Amniotic stem cell (primary cell): ENCODE data around the gene PLLP.

Source experiments
- DNase-seq: peaks from one replicate; lab custom pipeline; 2025; lab: John Stamatoyannopoulos, UW

The PLLP gene, protein sequence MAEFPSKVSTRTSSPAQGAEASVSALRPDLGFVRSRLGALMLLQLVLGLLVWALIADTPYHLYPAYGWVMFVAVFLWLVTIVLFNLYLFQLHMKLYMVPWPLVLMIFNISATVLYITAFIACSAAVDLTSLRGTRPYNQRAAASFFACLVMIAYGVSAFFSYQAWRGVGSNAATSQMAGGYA

DNA sequence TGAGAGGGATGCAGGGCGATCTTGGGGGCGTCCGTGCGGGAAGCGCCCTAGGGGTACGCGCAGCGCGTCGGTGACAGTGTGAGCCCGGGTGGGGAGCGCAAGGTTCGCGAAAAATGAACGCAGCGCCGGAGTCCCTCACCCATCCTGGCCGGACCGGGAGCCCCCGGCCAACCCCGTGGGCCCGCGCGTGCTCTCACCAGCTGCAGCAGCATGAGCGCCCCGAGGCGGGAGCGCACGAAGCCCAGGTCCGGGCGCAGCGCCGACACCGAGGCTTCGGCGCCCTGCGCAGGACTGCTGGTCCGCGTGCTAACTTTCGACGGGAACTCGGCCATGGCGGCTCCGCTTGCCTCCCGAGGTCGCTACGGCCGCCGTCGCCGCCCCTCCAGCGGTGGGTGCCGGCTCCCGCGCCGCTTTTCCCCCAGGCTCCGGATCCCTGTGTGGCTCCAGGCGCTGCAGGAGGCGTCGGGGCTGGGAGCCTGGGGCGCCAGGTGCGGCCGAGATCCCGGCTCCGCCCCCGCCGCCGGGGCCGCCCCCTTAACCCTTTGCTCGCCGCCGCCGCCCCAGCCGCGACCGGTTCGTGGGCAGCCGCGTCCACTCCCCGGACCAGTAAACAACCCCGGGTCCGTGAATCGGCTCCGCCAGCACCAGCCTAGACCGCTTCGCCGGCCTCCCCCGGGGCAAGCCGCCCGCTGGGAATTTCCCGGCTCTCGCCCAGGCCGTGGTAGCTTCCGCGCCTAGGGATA is at the start of gene PLLP:
Gene PLLP, minus strand, starts transcription at position 464 of the 743 bp plus-strand sequence. Its CDS starts 132 bp downstream, at position 332.
- DNase-seq: no peak

DNA sequence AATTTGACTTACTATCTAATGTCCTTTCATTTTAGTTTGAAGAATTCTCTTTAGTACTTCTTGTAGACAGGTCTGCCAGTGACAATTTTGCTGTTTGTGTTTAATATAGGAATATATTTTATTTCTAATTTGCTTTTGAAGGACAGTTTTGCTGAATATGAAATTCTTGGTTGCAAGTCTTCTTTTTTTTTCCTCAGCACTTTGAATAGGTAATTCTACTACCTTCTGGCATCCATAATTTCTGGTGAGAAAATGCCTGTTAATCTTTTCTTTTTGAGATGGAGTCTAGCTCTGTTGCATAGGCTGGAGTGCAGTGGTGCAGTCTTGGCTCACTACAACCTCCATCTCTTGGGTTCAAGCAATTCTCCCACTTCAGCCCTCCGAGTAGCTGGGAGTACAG is 48.9 kb upstream of the PLLP start:
- no peak for DNase-seq

DNA sequence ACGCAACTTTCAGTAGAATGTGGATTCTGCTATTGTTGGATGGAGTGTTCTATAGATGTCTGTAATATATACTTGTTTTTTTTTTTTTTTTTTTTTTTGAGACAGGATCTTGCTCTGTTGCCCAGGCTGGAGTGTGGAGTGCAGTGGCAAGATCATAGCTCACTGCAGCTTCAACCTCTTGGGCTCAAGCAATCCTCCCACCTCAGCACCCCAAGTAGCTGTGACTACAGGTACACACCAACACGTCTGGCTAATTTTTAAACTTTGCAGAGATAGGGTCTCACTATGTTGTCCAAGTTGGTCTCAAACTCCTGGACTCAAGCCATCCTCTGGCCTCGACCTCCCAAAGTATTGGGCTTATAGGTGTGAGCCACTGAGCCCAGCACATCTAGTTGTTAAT is 46.9 kb upstream of the PLLP start:
- DNase-seq: no peak

DNA sequence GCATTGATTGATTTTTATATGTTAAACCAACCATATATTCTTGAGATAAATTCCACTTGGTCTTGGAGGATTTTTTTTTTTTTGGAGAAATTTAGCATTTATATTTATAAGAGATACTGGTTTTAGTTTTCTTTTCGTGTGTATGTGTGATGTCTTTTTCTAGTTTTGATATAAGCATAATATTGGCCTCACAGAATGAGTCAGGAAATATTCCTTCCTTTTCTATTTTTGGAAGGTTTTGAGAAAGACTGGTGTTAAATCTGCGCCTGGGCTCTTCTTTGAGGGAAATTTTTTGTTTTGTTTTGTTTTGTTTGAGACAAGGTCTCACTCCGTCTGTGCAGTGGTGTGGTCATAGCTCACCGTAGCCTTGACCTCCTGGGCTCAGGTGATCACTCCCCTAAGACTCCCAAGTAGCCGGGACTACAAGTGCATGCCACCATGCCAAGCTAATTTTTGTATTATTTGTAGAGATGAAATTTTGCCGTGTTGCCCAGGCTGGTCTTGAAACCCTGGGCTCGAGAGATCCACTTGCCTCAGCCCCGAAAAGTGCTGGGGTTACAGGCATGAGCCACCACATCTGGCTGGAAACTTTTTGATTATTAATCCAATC is 45.4 kb upstream of the PLLP start:
- no peak for DNase-seq

DNA sequence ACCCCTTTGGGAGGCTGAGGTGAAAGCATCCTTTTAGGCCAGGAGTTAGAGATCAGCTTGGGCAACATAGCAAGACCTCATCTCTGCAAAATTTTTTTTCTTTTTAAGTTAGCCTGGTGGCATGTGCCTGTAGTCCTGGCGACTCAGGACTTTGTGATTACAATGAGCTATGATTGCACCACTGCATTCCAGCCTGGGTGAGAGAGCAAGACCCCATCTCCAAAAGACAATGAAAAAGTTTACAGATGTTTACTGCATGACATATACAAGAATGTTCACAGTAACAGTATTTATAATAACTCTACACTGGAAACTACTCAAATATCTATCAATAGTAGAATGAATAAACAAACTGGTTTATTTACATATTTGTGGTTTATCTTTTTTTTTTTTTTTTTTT is 41.0 kb upstream of the PLLP start:
- no peak for DNase-seq

DNA sequence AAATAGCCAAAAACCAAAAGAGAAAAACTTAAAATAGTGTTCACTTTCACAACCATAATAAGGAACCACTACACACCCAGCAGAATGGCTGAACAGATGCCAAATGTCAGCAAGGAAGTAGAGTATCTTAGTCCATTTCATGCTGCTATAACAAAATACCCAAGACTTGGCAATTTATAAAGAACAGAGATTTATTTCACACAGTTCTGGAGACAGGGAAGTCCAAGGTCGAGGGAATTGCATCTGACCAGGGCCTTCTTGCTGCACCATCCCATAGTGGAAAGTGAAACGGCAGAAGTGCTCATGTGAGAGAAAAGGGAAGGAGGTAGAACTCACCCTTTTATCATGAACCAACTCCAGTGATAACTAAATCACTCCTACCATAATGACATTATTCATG is 40.3 kb upstream of the PLLP start:
- no peak for DNase-seq

DNA sequence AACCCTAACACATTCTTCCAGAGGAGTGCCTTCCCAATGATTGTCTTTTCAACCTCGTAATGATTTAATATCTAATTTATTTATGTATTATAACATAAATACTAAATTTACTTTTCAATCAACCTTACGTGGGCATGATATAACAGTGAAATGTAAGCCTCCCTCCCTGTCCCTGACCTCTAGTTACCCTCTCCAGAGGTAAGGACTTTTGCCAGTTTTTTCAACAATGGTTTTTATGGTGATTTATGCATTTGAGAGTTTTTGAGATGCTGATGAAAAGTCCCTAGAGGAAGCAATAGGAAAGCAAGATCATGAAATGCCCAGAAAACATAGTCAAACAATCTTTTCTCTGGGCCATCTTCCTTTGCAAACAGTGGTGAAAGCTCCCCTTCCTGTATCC is 35.2 kb upstream of the PLLP start:
- DNase-seq: no peak

DNA sequence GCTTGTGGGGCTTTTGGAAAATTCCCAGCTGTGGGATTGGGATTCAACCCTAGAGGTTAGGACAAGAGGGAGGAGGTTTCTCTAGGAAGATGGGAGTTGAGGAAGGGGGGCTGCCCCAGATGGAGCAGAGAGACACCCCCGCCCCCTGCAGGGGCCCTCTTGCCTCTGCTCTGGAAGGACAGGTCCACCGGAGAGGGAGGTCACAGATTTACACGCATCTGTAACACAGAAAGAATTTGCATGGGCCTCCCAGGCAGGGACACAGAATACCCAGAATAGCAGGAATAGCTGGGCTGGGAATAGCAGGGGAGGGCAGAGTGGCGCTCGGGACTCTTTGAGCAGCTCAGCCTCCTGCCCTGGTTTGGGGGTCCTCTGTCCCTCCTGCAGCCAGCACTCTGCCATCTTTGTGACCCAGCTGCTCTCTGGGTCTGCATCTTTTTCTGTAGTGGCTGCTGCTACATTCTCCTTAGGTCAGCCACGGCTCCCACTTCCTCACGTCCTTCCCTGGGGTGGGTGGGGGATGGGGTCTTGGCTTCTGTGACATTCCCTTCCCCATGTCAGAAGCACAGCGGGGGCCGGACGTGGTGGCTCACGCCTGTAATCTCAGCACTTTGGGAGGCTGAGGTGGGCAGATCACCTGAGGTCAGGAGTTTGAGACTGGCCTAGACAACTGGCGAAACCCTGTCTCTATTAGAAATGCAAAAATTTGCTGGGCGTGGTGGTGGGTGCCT is 33.9 kb upstream of the PLLP start:
- DNase-seq: no peak

DNA sequence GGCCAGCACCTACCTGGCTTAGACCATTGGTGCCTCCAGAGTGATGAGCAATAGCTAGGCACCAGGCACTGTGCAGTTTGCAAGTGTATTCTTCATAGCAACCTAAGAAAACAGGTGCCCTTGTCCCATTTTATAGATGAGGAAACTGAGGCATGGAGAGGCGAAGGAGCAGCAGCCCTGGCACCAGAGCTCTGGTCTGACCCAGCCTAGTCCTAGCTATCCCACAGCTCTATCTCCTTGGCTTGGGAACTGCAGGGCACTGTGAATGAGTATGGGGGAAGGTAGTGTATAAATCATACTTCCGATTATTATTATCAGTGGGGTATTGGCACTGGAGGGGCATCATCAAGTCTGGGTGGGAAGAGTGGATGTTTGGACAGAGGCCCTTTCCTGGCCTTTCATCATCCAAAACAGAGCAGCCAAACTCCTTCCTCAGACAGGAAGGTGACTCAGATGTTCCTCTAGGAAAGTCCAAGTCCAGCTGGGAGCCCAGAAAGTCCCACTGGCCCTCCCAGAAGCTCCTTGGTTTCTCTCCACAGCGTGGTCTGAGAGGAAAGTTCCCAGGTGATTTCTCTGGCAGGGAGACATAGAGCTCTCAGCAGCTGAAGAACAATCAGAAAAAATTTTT is 32.0 kb upstream of the PLLP start:
- DNase-seq: peak; percentile 64

DNA sequence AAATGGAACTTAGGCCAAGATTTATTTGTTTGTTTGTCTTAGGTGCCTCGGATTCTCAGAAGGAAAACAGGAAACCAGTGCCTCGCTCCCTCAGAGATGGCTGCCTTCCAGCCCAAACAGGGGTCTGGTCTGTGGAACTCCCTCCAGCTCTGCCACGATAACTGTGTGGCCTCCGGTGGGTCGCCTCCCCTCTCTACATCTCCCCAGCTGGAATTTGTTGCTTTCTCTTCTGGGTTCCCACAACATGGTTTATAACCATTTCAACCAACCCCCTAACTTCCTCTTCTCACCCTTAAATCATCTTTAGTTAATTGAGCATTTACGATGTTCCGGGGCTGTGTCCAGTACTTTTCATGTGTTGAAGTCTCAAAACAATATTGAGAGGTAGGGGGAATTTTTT is 30.9 kb upstream of the PLLP start:
- DNase-seq: no peak

DNA sequence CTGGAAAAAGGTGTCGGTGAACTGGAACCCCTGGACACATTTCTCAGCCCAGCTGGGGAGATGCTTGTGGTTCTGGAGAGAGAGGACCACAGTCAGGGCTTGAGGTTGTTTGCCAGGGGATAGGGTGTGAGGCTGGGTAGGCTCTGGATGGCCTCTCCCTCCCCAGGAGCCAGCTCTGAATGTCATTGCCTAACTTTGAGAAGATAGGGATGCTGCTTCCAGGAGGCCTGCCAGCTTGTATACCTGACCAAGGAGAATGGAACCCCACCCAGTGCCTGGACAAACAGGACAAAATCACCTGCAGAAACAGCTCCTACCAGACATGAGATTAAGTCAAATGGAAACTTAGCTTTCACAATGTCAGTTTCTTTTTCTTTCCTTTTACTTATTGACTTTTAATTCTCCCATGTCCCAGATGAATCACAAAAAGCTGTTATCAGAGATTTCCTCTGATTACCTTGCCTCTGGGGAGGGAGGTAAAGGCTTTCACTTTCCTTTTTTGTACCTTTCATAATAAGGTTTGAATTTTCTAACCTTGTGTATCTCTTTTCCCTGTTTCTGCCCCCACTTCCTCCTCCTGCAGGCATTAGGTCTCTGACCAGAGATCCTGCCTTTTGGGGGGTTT is 29.8 kb upstream of the PLLP start:
- no peak for DNase-seq

DNA sequence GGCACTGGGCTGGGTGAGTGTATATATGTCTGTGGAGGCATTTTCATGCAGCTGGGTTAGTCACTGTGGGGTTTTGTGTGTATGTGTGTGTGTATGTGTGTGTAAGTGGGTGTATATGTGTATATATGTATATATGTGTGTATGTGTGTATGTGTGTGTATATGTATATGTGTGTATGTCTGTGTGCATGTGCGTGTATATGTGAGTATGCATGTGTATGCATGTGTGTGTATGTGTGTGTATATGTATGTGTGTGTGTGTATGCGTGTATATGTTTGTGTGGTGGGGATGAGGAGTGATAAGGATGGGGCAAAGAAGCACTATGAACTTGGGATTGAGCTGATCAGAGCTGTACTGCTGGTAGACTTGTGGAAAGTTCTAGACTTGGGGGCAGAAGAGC is 29.0 kb upstream of the PLLP start:
- DNase-seq: no peak

DNA sequence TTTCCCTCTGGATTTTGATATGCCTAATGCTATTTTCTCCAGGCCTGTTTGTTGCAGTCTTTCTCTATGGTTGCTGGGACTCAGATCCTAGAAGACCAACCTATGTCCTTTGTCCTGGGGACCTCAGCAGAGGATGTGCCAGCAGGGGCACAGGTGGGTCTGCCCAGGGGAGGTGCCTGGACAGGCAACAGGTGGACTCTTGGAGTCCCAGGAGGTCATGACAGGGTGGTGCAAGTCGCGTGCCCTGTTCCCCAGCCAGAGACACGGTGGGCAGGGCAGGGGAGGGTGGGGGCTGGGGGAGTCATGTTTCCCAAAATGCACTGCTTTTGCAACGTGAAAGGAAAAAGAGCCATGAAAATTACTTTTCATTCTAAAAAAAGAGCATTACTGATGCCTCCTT is 26.3 kb upstream of the PLLP start:
- no peak for DNase-seq

DNA sequence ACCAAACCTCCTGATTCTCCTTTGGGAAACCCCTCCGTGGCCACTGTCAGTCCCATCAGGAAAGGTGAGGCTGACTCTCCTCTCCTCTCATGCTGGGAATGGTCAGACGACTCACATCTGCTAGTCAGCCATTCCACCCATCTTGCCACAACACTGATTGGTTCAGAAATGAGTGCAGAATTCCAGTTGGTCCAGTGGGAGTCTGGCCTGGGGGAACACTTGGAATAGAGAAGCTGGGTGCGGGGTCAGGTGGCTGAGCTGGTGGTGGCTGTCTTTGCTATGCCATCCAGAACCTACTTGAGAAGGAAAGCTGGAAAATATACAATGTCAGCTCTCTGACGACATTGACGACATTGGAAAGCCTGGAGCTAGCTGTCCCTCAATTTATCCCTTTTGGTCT is 23.6 kb upstream of the PLLP start:
- no peak for DNase-seq

DNA sequence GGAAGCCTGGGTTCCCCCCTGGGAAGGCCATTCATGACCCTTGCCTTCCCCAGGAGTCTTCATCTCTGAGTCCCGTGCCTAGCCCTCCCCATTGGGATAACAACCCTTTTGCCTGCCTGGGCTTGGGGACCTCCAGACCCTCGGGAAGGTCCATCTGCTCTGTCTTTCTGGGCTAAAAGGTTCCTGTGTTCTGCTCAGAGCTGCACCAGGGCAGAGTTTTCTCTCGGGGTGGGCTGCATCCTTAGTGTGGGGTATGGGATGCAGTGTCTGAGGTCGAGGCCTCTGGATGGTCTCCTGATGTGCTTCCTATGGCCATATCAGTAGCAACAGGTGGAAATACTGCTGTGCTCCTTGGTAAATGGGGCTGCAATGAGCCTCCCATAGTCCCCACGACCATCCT is 22.9 kb upstream of the PLLP start:
- no peak for DNase-seq

DNA sequence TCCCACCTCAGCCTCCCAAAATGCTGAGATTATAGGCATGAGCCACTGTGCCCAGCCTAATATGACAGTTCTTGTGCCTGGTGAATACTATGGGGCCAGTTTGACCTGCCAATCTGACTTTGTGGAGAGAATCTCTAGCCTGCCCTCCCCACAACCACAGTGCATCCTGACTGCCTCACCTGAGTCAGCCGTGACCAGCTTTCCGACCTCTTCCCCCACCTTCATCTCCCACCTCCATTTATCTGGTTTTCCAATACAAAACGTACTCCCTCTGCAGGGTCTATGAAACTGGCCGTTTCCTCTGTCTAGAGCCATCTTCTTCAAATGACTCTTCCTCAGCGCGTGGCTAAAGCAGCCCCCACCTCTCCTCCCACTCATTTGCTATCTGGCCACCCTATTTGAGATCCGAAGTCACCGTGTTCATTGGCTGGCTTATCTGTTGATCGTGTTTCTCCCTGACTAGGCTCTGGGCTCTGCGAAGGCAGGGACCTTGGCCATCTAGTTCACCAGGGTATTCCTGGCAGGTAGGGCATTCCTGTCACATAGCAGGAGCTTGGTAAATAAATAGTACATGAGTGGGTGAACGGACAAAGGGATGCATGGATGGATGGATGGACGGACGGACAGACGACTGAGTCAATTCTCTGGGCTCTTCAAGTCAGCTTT is 22.3 kb upstream of the PLLP start:
- no peak for DNase-seq

DNA sequence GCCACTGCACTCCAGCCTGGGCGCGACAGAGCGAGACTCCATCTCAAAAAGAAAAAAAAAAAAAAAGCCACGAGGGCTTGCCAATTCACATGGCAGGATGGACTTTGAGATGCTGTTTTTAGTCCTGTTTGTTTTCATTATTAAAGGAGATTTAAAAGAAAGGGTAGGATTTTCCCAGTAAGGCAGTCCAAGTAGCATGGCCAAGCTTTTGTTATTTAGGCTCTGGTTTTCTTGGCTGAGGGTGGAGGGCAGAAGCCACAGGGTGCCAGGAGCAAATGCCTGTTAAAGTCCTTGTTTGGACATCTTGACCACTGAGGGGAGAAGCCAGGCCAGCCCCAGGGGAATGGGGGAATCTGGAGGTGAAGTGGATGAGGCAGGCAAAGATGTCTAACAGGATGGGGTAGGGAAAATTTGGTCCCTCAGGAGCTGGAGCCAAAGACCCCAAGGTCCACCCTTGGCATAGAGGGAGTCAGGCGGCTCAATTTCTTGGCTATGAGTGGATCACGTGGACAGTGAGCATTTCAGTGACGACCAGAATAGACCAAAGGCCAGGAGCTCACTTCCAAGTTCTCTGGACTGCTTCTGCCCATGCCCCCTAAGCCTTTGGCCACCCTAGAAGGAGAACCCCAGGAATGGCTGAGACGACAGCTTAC is 20.8 kb upstream of the PLLP start:
- no peak for DNase-seq

DNA sequence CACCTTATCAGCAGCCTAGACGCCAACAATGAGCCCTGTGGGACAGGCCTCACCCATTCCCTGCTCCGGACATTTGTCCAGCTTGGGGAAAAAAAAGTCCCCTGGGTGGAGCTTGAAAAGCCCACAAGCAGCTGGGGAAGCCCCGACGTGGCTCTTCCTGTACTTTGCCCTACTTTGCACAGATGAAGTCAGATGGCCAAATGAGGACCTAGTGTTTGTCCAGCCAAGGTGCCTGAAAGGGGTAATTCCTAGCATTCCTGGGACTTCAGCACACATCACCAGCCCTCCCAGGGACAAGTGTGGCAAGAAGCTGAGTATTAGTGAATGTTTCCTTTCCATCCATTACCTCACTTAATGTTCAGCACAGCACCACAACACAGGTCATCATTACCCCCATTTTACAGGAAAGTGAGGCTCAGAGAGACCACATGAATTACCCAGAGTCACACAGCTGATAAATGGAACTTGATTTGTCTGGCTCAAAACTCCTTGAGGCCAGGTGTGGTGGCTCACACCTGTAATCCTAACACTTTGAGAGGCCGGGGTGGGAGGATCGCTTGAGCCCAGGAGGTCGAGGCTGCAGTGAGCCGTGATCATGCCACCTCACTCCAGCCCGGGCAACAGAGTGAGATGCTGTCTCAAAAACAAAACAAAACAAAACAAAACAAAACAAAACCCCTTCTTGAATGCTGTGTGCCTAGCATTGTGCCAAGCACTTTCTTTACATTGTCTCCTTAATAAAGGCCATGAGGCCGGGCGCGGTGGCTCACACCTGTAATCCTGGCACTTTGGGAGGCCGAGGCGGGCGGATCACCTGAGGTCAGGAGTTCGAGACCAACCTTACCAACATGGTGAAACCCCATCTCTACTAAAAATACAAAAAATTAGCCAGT is 19.9 kb upstream of the PLLP start:
- DNase-seq: no peak

DNA sequence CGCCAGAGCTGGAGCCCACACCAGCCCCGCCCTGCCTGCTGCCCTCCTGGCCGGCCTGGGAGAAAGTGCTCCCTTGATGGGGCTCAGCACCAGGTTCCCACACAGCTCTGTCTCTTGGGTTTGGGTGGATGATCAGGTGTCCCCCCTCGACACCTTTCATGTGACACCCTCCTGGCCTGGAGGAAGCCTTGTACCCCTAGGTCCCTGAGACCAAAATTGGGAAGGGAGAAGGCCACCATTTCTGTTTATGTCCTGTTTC is 19.4 kb upstream of the PLLP start:
- DNase-seq: no peak
